ENCODE results near the gene NRXN2.

The NRXN2 gene

GRCh38 chr11:64660205-64660604, 62.8 kb downstream of the NRXN2 start:
- no peaks in the 10 kb centered on the region for H3K4me1 ChIP-seq (ENCODE audit: low read depth, poor library complexity, severe bottlenecking)
- H3K4me2 ChIP-seq = no peak overlapping the region

GRCh38 chr11:64659417-64660144, 63.4 kb downstream of the NRXN2 start:
- Histone ChIP-seq H2AFZ (ENCODE audit: low read depth) (no peak overlapping the region), H3K4me2 (no peak overlapping the region), H3K27ac (no peak overlapping the region)

More at GRCh38 chr11:64660205-64660604, 62.8 kb downstream of the NRXN2 start:
- Histone ChIP-seq H3K79me2 (ENCODE audit: insufficient read depth, low read depth) (no peaks in the 10 kb centered on the region), H3K27me3 (ENCODE audit: insufficient read depth, low read depth) (peaks cover 47% of the 10 kb centered on the region), H3K9ac (no peak overlapping the region), H2AFZ (ENCODE audit: low read depth) (no peak overlapping the region), H3K36me3 (ENCODE audit: insufficient read depth) (no peaks in the 10 kb centered on the region), H3K4me3 (IDR thresholded peaks at IDR 0.05; ENCODE audit: insufficient read depth, low read depth, low read length) (no peak overlapping the region), H3K27ac (no peak overlapping the region), H4K20me1 (ENCODE audit: insufficient read depth) (no peaks in the 10 kb centered on the region)
- no peak for TF ChIP-seq CTCF (conservative IDR thresholded peaks at IDR 0.05; ENCODE audit: low read depth, low read length)

GRCh38 chr11:64658265-64658664, 64.7 kb downstream of the NRXN2 start:
- no peak overlapping the region for H3K4me3 ChIP-seq (IDR thresholded peaks at IDR 0.05; ENCODE audit: insufficient read depth, low read depth, low read length)
- no peaks in the 10 kb centered on the region for H3K4me1 ChIP-seq (ENCODE audit: low read depth, poor library complexity, severe bottlenecking)
- no peaks in the 10 kb centered on the region for H4K20me1 ChIP-seq (ENCODE audit: insufficient read depth)
- no peaks in the 10 kb centered on the region for H3K79me2 ChIP-seq (ENCODE audit: insufficient read depth, low read depth)
- H3K27ac ChIP-seq = no peak overlapping the region
- H2AFZ ChIP-seq (ENCODE audit: low read depth) = no peak overlapping the region
- H3K27me3 ChIP-seq (ENCODE audit: insufficient read depth, low read depth) = peaks cover 45% of the 10 kb centered on the region
- H3K36me3 ChIP-seq (ENCODE audit: insufficient read depth) = no peaks in the 10 kb centered on the region
- H3K4me2 ChIP-seq = no peak overlapping the region
- no peak overlapping the region for H3K9ac ChIP-seq
- TF ChIP-seq CTCF (conservative IDR thresholded peaks at IDR 0.05; ENCODE audit: low read depth, low read length) = no peak

More at GRCh38 chr11:64659417-64660144, 63.4 kb downstream of the NRXN2 start:
- Histone ChIP-seq H3K27me3 (ENCODE audit: insufficient read depth, low read depth) (peaks cover 47% of the 10 kb centered on the region), H3K4me1 (ENCODE audit: low read depth, poor library complexity, severe bottlenecking) (no peaks in the 10 kb centered on the region), H3K36me3 (ENCODE audit: insufficient read depth) (no peaks in the 10 kb centered on the region), H4K20me1 (ENCODE audit: insufficient read depth) (no peaks in the 10 kb centered on the region), H3K9ac (no peak overlapping the region), H3K79me2 (ENCODE audit: insufficient read depth, low read depth) (no peaks in the 10 kb centered on the region), H3K4me3 (IDR thresholded peaks at IDR 0.05; ENCODE audit: insufficient read depth, low read depth, low read length) (no peak overlapping the region)
- no peak for TF ChIP-seq CTCF (conservative IDR thresholded peaks at IDR 0.05; ENCODE audit: low read depth, low read length)

- Histone ChIP-seq H3K79me2 (ENCODE audit: insufficient read depth, low read depth) (no peaks in the 10 kb centered on the region), H3K27ac (no peak overlapping the region), H3K4me3 (IDR thresholded peaks at IDR 0.05; ENCODE audit: insufficient read depth, low read depth, low read length) (no peak overlapping the region), H3K4me2 (no peak overlapping the region), H3K36me3 (ENCODE audit: insufficient read depth) (no peaks in the 10 kb centered on the region), H2AFZ (ENCODE audit: low read depth) (no peak overlapping the region), H4K20me1 (ENCODE audit: insufficient read depth) (no peaks in the 10 kb centered on the region), H3K9ac (no peak overlapping the region), H3K4me1 (ENCODE audit: low read depth, poor library complexity, severe bottlenecking) (no peaks in the 10 kb centered on the region), H3K27me3 (ENCODE audit: insufficient read depth, low read depth) (peaks cover 31% of the 10 kb centered on the region)
- no peak for TF ChIP-seq CTCF (conservative IDR thresholded peaks at IDR 0.05; ENCODE audit: low read depth, low read length)
Observed at GRCh38 chr11:64656862-64657261, 66.1 kb downstream of the NRXN2 start.

Measured in KMS-11 (cell line).